Measurements from ENCODE around the gene STX2.

- TF ChIP-seq CTCF (IDR thresholded peaks at IDR 0.05; ENCODE audit: low read depth, low read length, poor library complexity, severe bottlenecking) (peak; percentile 85), EZH2phosphoT487 (IDR thresholded peaks at IDR 0.05; ENCODE audit: borderline replicate concordance, low read length) (no peak)
Measured at GRCh38 chr12:130747867-130748740, 90.9 kb downstream of the STX2 start.

Measured in DOHH2 (cell line).